ENCODE data around the gene BAD. TPM values are rescaled to one million over a fixed set of nuclear protein-coding genes. Genes with fewer than 3 reads are reported as not detected.
A peak's percentile ranks its signal among the peaks of the same experiment; 100 is the strongest.

The BAD gene
- total RNA-seq, 1 donor from 2014 or later = 73.6 TPM

DNA sequence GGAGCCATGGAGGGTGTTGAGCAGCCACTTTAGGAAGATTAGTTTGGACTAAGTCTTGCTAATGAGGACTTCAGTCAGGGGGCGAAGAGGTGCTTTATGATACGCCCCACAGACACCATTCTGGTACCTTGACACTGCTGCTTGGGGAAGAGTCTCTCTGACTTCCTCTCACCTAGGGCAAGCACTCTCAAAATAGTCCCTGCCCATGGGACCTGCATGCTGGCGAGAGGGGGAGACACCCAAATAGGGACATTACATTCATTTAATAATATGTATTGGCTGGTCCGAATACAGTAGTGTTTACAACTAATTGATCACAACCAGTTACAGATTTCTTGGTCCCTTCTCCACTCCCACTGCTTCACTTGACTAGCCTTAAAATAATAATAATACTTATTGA, 11.3 kb upstream of the BAD start:
- H3K4me1 Mint-ChIP-seq (ENCODE audit: unreplicated experiment) = peaks cover 31% of the 10 kb centered on the region
- peaks cover 46% of the 10 kb centered on the region for H3K27me3 Mint-ChIP-seq (ENCODE audit: unreplicated experiment)
- DNase-seq (ENCODE audit: extremely low spot score, unreplicated experiment) = no peak

DNA sequence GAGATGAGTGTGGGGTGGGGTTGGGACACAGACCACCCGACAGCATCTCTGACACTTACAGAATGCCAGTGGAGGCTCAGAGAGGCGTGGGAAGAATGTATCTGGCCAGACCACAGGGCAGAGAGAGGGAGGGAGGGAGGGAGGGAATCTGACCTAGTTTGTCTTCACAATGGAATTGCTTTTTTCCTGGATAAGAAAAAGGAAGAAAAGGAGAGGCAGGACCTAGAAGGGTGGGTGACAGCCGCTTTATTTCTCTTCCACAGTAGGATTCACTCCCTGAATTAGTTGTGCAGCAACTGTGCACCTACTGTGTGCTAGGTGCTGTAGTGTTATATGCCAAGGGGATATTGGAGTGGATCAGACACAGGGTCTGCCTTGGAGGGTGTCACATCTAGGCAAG, 10.3 kb upstream of the BAD start:
- Mint-ChIP-seq H3K4me3 (ENCODE audit: unreplicated experiment) (no peak overlapping the region), H3K9me3 (ENCODE audit: unreplicated experiment) (no peaks in the 10 kb centered on the region), H3K27ac (ENCODE audit: unreplicated experiment) (peak overlapping the region; percentile 78), H3K36me3 (ENCODE audit: unreplicated experiment) (no peaks in the 10 kb centered on the region), H3K4me1 (ENCODE audit: unreplicated experiment) (peaks cover 28% of the 10 kb centered on the region), H3K27me3 (ENCODE audit: unreplicated experiment) (peaks cover 47% of the 10 kb centered on the region)
- no peak for DNase-seq (ENCODE audit: extremely low spot score, unreplicated experiment)
- TF ChIP-seq, protein P1, sequence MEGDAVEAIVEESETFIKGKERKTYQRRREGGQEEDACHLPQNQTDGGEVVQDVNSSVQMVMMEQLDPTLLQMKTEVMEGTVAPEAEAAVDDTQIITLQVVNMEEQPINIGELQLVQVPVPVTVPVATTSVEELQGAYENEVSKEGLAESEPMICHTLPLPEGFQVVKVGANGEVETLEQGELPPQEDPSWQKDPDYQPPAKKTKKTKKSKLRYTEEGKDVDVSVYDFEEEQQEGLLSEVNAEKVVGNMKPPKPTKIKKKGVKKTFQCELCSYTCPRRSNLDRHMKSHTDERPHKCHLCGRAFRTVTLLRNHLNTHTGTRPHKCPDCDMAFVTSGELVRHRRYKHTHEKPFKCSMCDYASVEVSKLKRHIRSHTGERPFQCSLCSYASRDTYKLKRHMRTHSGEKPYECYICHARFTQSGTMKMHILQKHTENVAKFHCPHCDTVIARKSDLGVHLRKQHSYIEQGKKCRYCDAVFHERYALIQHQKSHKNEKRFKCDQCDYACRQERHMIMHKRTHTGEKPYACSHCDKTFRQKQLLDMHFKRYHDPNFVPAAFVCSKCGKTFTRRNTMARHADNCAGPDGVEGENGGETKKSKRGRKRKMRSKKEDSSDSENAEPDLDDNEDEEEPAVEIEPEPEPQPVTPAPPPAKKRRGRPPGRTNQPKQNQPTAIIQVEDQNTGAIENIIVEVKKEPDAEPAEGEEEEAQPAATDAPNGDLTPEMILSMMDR (IDR thresholded peaks at IDR 0.05) = no peak

More for the DNA sequence above, 11.3 kb upstream of the BAD start:
- no peaks in the 10 kb centered on the region for H3K9me3 Mint-ChIP-seq (ENCODE audit: unreplicated experiment)
- no peak overlapping the region for H3K27ac Mint-ChIP-seq (ENCODE audit: unreplicated experiment)
- no peaks in the 10 kb centered on the region for H3K36me3 Mint-ChIP-seq (ENCODE audit: unreplicated experiment)
- TF ChIP-seq, protein P1 (IDR thresholded peaks at IDR 0.05) = no peak
- H3K4me3 Mint-ChIP-seq (ENCODE audit: unreplicated experiment) = no peak overlapping the region

DNA sequence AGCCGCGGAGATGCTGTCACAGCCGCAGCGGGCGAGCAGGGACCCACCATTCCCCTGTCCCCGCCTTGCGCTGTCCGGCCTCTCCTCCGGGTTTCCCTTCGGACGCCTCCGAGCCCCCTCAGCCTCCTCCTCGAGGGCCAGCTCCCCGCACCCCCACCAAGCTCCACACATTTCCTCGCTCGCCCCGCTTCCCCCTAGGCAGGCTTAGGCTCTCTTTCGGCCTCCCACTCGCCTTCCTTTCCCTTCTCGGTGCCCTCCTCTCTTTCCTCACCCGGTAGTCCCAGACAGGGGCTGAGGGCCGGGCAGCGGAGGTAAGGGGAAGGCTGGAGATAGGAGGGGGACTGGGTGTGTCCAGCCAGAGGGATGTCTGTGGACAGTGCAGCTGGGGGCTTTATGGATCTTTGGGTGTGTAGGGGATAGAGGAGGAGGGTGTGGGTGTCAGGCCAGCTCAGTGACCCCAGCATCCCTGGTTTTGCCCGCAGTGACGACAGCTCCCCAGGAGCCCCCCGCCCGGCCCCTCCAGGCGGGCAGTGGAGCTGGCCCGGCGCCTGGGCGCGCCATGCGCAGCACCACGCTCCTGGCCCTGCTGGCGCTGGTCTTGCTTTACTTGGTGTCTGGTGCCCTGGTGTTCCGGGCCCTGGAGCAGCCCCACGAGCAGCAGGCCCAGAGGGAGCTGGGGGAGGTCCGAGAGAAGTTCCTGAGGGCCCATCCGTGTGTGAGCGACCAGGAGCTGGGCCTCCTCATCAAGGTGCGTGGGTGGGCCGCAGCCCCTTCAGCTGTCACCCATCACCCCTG, 8.2 kb upstream of the BAD start:
- Mint-ChIP-seq H3K36me3 (ENCODE audit: unreplicated experiment) (peaks cover 1% of the 10 kb centered on the region), H3K4me1 (ENCODE audit: unreplicated experiment) (peaks cover 23% of the 10 kb centered on the region), H3K27ac (ENCODE audit: unreplicated experiment) (no peak overlapping the region), H3K4me3 (ENCODE audit: unreplicated experiment) (peak overlapping the region; percentile 57), H3K9me3 (ENCODE audit: unreplicated experiment) (no peaks in the 10 kb centered on the region), H3K27me3 (ENCODE audit: unreplicated experiment) (peaks cover 35% of the 10 kb centered on the region)
- TF ChIP-seq, protein P1 (IDR thresholded peaks at IDR 0.05) = no peak
- no peak for DNase-seq (ENCODE audit: extremely low spot score, unreplicated experiment)

DNA sequence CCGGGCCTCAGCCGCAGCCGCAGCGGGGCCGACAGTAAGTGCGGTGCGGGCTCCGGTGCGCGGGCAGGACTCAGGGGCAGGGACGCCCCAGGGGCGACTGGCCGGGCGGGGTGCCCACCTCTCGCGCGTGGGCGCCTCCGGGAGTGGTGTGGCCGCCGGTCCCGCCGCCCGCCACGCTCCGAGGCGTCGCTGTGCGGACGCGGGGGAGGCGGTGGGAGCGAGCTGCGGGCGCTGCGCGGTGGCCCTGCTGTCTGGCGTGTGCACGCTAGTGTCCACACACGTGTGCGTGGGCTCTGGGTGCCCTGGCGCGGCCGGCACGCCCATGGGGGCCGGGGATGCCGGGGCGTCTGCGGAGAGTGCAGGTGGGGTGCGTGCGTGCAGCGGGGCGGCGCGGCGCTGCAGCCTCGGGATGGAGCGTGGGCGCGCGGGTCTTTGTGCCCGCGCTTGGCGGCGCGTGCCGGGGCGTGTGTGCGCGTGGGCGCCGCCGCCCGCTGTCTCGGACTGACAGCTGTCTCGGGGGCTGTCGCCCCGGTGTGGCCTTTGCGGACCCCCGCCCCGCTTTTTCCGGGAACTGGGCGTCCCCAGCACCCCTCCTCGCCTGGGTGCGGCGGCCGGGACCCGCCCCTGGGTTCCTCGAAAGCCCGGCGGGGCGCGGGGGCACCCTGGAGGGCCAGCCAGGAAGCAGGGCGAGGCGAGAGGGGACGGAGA, 7.4 kb upstream of the BAD start:
- no peak for DNase-seq (ENCODE audit: extremely low spot score, unreplicated experiment)
- H3K9me3 Mint-ChIP-seq (ENCODE audit: unreplicated experiment) = no peaks in the 10 kb centered on the region

More for the DNA sequence above, 7.4 kb upstream of the BAD start:
- no peak overlapping the region for H3K4me3 Mint-ChIP-seq (ENCODE audit: unreplicated experiment)
- no peak overlapping the region for H3K27ac Mint-ChIP-seq (ENCODE audit: unreplicated experiment)
- peaks cover 27% of the 10 kb centered on the region for H3K4me1 Mint-ChIP-seq (ENCODE audit: unreplicated experiment)
- H3K36me3 Mint-ChIP-seq (ENCODE audit: unreplicated experiment) = peaks cover 1% of the 10 kb centered on the region
- TF ChIP-seq, protein P1 (IDR thresholded peaks at IDR 0.05) = no peak
- H3K27me3 Mint-ChIP-seq (ENCODE audit: unreplicated experiment) = peaks cover 30% of the 10 kb centered on the region

Measured in osteocyte (in vitro differentiated cells).